Testis (tissue), 2 donors: Measurements from ENCODE around the gene DDX25.

Experiments
- POLR2A ChIP-seq: fragments of 450-650 bp; IDR thresholded peaks from one replicate; pipeline ENCODE4 v1.6.1; 2017; ENCODE audit warnings: antibody characterized with exemption, mild to moderate bottlenecking, moderate library complexity
- TF ChIP-seq, protein P1 (sequence below), 3 experiments: fragments of 450-650 bp in 2 of 3; fragments of 200-600 bp in 1 of 3; sonication (generic) in 1 of 3; IDR thresholded peaks; one replicate each; pipeline ENCODE4 v1.5.1; 2016 to 2019; ENCODE audit warnings: antibody characterized with exemption in 3 of 3, mild to moderate bottlenecking in 2 of 3, moderate library complexity in 1 of 3

DNA sequence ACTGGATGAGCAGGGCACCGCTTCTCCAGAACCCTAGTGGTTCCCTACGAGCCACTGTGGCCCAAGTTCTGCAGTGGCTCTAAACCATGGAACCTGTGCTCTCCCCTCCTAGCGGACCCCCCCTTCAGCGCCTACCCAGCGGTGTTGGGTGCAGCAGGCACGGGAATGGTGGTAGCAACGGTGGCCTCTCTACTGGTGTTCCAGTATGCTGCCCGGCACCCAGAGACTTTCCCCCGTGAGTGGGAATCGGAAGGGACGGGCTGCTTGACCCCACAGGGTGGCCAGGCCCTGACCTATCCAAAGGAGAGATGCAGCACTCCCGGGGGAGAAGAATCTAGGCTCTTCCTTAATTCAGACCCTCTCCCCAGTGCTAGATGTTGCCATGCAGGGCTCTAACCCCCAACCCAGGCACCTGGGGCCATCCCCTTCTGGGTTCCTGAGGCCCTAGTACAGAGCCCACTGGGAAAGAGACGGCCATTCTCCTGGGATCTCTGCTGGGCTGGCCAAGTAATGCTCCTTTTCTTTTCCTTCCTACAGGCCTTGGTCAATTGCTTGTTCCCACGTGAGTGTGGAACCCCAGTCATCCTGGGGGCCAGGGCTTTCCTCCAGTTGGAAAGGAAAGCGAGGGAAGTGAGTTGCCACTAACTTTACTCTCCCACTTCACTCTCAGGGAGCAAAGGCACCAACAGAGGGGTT lies 50.8 kb downstream of the DDX25 start:
- TF ChIP-seq, protein P1, sequence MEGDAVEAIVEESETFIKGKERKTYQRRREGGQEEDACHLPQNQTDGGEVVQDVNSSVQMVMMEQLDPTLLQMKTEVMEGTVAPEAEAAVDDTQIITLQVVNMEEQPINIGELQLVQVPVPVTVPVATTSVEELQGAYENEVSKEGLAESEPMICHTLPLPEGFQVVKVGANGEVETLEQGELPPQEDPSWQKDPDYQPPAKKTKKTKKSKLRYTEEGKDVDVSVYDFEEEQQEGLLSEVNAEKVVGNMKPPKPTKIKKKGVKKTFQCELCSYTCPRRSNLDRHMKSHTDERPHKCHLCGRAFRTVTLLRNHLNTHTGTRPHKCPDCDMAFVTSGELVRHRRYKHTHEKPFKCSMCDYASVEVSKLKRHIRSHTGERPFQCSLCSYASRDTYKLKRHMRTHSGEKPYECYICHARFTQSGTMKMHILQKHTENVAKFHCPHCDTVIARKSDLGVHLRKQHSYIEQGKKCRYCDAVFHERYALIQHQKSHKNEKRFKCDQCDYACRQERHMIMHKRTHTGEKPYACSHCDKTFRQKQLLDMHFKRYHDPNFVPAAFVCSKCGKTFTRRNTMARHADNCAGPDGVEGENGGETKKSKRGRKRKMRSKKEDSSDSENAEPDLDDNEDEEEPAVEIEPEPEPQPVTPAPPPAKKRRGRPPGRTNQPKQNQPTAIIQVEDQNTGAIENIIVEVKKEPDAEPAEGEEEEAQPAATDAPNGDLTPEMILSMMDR (IDR thresholded peaks at IDR 0.05), result no peak
- no peak for TF ChIP-seq POLR2A
